Spleen (tissue), 11 donors: Measurements from ENCODE around the gene MT1HL1. TPM values are rescaled to one million over a fixed set of nuclear protein-coding genes. Genes with fewer than 3 reads are reported as not detected.
"Not testable (repeated sequence)": the region's sequence is repeated elsewhere in the genome, so short reads cannot be mapped to it uniquely, and the experiment has no call there.

Source experiments
- DNase-seq: peaks from one replicate; pipeline ENCODE4 v3.0.0-alpha.2; 2020
- H3K27ac ChIP-seq, 8 donors: fragments of 200-600 bp; sonication (generic) in 7 of 8; 1 replicate in 4 of 8; 2 replicates in 4 of 8; pipeline versions ENCODE4 v1.5.0 to v1.8.0; 2016 to 2021; ENCODE audit warnings: inconsistent platforms in 4 of 8, mild to moderate bottlenecking in 4 of 8, moderate library complexity in 1 of 8
- H3K27me3 ChIP-seq, 7 donors: fragments of 200-600 bp; sonication (generic) in 6 of 7; replicated peaks in 1 of 7; 1 replicate in 4 of 7; 2 replicates in 3 of 7; pipeline versions ENCODE4 v1.5.0 to v1.8.0; 2016 to 2021; ENCODE audit warnings: inconsistent platforms in 3 of 7, mild to moderate bottlenecking in 1 of 7
- H3K36me3 ChIP-seq, 6 donors: fragments of 200-600 bp; sonication (generic) in 5 of 6; 1 replicate in 4 of 6; 2 replicates in 2 of 6; pipeline versions ENCODE4 v1.5.0 to v1.8.0; 2016 to 2021; ENCODE audit warnings: inconsistent platforms in 2 of 6
- H3K4me1 ChIP-seq, 6 donors: fragments of 200-600 bp; sonication (generic) in 5 of 6; 1 replicate in 3 of 6; 2 replicates in 3 of 6; pipeline versions ENCODE4 v1.5.0 to v1.8.0; 2016 to 2021; ENCODE audit warnings: inconsistent platforms in 3 of 6
- H3K4me3 ChIP-seq, 8 donors: fragments of 200-600 bp; sonication (generic) in 7 of 8; 1 replicate in 4 of 8; 2 replicates in 4 of 8; pipeline versions ENCODE4 v1.5.0 to v1.8.0; 2016 to 2021; ENCODE audit warnings: inconsistent platforms in 4 of 8, mild to moderate bottlenecking in 4 of 8, moderate library complexity in 2 of 8
- H3K9me3 ChIP-seq, 8 donors: fragments of 200-600 bp; sonication (generic) in 7 of 8; 1 replicate in 4 of 8; 2 replicates in 4 of 8; pipeline versions ENCODE4 v1.5.0 to v1.8.0; 2016 to 2021; ENCODE audit warnings: inconsistent platforms in 4 of 8
- POLR2A ChIP-seq, 3 donors: fragments of 450-650 bp; IDR thresholded peaks; one replicate each; pipeline ENCODE4 v1.5.1; 2017; ENCODE audit warnings: antibody characterized with exemption in 3 of 3, mild to moderate bottlenecking in 1 of 3
- POLR2AphosphoS5 ChIP-seq, 3 donors: sonication (generic); formaldehyde crosslinking; IDR thresholded peaks; one replicate each; pipeline ENCODE4 v1.5.1; 2017; ENCODE audit warnings: antibody characterized with exemption in 3 of 3
- WGBS, 5 donors: extraction: QIAGEN DNeasy Blood & Tissue Kit in 3 of 5; methylation state at CpG; one replicate each; pipeline versions ENCODE4 v1.1.5 to v1.1.7; 2013 to 2018; 5-methylcytosine and 5-hydroxymethylcytosine counted together
- intact Hi-C: fragments of 100-400 bp; cut with DNase I; formaldehyde crosslinking; loops from one replicate; pipeline ENCODE4 v1.15.0; 2023; ENCODE audit warnings: low total_unique reads
- polyA plus RNA-seq, 3 donors: library from polyadenylated mRNA; stranded (reverse); fragments of 200-250 nt; gene quantifications; one replicate each; pipeline ENCODE4 v1.2.1, GENCODE V29; 2013
- total RNA-seq, 7 donors: library from RNA; depleted of rRNA in 3 of 7; stranded (reverse); fragments of >200 nt in 3 of 7; fragmentation: NEBNext Ultra II Directional in 4 of 7; extraction: Animal tissue kit (Norgen Biotek cat#: 25700) in 4 of 7; gene quantifications; one replicate each; pipeline versions ENCODE4 v1.1.0 to v1.2.1, GENCODE V29; 2016 to 2021
- TF ChIP-seq, protein P1 (sequence below), 11 experiments: fragments of 200-600 bp in 7 of 11; fragments of 450-650 bp in 4 of 11; sonication (generic) in 4 of 11; IDR thresholded peaks in 8 of 11; conservative IDR thresholded peaks in 3 of 11; 1 replicate in 7 of 11; 2 replicates in 4 of 11; pipeline versions ENCODE4 v1.4.0 to v1.8.0; 2016 to 2021; ENCODE audit warnings: antibody characterized with exemption in 11 of 11, inconsistent platforms in 4 of 11, mild to moderate bottlenecking in 1 of 11
- donor health status: healthy with polysubstance abuse.
- donor health status: DM: no; HTN: no; CAD: no; lungs with moderate emphysema.
- donor health status: DM: no; HTN: no; CAD: no.
- donor health status: Bipolar disorder and iron deficiency.
- donor health status: healthy.
- donor health status: DM: no; HTN: no; CAD: no.
- donor health status: DM: yes; HTN: yes; CAD: no.

Gene MT1HL1
- total and polyA plus RNA-seq, 10 donors: not detected

DNA sequence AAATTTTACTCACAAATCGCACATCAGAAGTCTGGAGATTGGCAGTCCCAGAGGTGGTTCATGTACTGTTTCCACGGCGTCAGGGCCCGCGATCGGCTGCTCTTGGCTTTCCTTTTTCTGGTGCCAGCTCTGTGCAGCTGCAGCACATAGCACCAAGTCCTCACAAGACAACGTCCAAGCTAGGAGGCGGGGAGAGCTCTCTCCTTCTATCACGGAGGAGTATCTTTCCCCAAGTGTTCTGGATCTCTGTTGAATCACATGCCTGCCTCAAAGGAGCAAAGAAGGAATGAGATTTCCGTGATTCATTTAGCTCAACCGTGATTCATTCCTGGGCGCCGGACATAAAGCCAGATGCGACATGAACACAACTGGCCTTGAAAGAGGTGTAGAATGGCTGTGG, 25.5 kb downstream of the MT1HL1 start:
- intact Hi-C loops: no loop called here
- no peak overlapping the region for H3K4me3 ChIP-seq
- 89 to 94% (median 92%) methylated on average over 14 of the region's 14 CpGs for WGBS, 5 donors
- no peaks in the 10 kb centered on the region for H3K4me1 ChIP-seq
- H3K9me3 ChIP-seq: peaks cover 0 to 5% (median 0%) of the 10 kb centered on the region in 8 donors
- no peak overlapping the region for H3K27ac ChIP-seq
- DNase-seq: no peak
- no peaks in the 10 kb centered on the region for H3K36me3 ChIP-seq
- TF ChIP-seq POLR2AphosphoS5 (IDR thresholded peaks at IDR 0.05): no peak
- TF ChIP-seq POLR2A (IDR thresholded peaks at IDR 0.05): no peak
- TF ChIP-seq, protein P1, sequence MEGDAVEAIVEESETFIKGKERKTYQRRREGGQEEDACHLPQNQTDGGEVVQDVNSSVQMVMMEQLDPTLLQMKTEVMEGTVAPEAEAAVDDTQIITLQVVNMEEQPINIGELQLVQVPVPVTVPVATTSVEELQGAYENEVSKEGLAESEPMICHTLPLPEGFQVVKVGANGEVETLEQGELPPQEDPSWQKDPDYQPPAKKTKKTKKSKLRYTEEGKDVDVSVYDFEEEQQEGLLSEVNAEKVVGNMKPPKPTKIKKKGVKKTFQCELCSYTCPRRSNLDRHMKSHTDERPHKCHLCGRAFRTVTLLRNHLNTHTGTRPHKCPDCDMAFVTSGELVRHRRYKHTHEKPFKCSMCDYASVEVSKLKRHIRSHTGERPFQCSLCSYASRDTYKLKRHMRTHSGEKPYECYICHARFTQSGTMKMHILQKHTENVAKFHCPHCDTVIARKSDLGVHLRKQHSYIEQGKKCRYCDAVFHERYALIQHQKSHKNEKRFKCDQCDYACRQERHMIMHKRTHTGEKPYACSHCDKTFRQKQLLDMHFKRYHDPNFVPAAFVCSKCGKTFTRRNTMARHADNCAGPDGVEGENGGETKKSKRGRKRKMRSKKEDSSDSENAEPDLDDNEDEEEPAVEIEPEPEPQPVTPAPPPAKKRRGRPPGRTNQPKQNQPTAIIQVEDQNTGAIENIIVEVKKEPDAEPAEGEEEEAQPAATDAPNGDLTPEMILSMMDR (IDR thresholded peaks at IDR 0.05 in 8 of 11, conservative IDR thresholded peaks at IDR 0.05 in 3 of 11): no peak
- no peaks in the 10 kb centered on the region for H3K27me3 ChIP-seq

DNA sequence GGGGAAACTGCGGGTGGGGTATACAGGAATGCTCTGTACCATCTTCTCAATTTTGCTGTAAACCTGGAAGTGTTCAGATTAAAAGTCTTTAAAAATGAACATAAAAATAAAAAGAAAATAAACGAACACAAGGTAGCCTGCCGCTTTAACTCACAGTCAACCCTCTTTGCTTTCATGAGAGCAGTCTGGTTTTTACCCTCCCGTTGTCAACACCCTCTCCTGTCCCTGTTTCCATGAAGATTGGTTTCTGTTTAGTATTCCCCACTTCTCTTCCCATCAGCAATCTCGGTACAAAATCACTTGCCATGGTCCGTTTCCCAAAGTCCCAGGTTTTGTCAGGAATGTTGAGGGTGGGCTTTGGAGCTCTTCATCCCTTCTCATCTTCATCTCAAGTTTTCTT, 28.8 kb downstream of the MT1HL1 start:
- no peaks in the 10 kb centered on the region for H3K36me3 ChIP-seq
- WGBS, 5 donors: 78 to 94% (median 87%) methylated on average over 6 of the region's 6 CpGs
- TF ChIP-seq, protein P1 (IDR thresholded peaks at IDR 0.05 in 8 of 11, conservative IDR thresholded peaks at IDR 0.05 in 3 of 11): no peak
- no peak for TF ChIP-seq POLR2A (IDR thresholded peaks at IDR 0.05)
- TF ChIP-seq POLR2AphosphoS5 (IDR thresholded peaks at IDR 0.05): no peak
- H3K27ac ChIP-seq: no peak overlapping the region
- no peaks in the 10 kb centered on the region for H3K27me3 ChIP-seq
- peaks cover 0 to 5% (median 0%) of the 10 kb centered on the region in 8 donors for H3K9me3 ChIP-seq
- H3K4me3 ChIP-seq: no peak overlapping the region
- no peak for DNase-seq
- intact Hi-C loops: no loop called here
- no peaks in the 10 kb centered on the region for H3K4me1 ChIP-seq

DNA sequence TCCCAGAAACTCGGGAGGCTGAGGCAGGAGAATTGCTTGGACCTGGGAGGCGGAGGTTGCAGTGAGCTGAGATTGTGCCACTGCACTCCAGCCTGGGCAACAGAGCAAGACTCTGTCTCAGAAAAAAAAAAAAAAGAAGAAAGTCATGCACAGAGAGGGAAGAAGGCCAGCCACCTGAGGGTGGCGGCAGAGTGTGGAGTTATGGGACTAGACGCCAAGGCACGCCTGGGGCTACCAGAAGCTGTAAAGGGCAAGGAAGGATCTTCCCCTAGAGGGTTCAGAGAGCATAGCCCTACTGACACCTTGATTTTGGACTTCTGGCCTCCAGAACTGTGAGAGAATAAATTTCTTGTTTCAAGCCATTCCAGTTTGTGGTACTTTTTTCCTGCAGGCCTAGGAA, 30.2 kb downstream of the MT1HL1 start:
- H3K27ac ChIP-seq, H3K36me3 ChIP-seq, H3K9me3 ChIP-seq, H3K4me3 ChIP-seq, H3K4me1 ChIP-seq, H3K27me3 ChIP-seq, intact Hi-C loops, DNase-seq: not testable (repeated sequence)
- WGBS, 5 donors: 63 to 85% (median 80%) methylated on average over 5 of the region's 5 CpGs

DNA sequence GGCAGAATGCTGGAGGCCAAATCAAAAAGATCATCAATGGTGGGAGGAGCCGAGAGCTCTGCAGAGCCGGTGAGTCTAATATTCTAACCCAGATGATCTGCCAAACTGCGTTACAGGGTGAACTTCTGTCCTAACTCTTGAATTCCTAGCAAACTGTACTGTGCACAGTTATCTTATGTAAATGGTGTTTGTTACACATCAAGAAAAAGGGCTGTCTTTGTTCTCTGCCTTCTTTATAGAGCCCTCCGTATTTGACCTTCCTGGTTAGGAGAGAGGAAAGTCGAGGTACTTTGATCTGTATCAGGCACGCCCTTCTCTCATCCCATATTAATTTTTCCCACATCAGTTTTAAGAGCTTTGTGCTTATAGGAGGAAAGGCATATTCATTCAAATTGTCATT, 37.6 kb downstream of the MT1HL1 start:
- Histone ChIP-seq H3K36me3 (no peaks in the 10 kb centered on the region), H3K9me3 (peaks cover 0 to 3% (median 0%) of the 10 kb centered on the region in 8 donors), H3K4me1 (no peaks in the 10 kb centered on the region), H3K27ac (no peak overlapping the region), H3K4me3 (no peak overlapping the region), H3K27me3 (no peaks in the 10 kb centered on the region)
- intact Hi-C loops: no loop called here
- 82 to 89% (median 89%) methylated on average over 6 of the region's 6 CpGs for WGBS, 5 donors
- TF ChIP-seq POLR2A (IDR thresholded peaks at IDR 0.05): no peak
- no peak for TF ChIP-seq POLR2AphosphoS5 (IDR thresholded peaks at IDR 0.05)
- TF ChIP-seq, protein P1 (IDR thresholded peaks at IDR 0.05 in 8 of 11, conservative IDR thresholded peaks at IDR 0.05 in 3 of 11): no peak
- no peak for DNase-seq

DNA sequence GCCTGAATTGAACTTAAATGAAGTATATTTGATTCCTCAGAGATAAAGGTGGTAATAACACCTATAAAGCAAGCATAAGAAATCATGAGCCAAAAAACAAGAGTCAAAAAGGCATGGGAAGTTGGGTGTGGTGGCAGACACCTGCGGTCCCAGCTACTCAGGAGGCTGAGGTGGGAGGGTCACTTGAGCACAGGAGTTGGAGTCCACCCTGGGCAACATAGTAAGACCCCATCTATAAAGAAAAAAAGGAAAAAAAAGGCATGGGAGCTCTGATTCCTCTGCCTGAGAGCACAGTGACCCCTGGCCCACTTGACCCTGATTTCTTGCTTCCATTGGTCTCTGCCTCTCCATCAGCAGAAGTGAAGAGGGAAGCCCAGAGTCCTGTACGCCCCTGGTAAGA, 40.3 kb downstream of the MT1HL1 start:
- peaks cover 0 to 8% (median 0%) of the 10 kb centered on the region in 8 donors for H3K9me3 ChIP-seq
- H3K4me1 ChIP-seq: no peaks in the 10 kb centered on the region
- no peaks in the 10 kb centered on the region for H3K27me3 ChIP-seq
- no peak overlapping the region for H3K4me3 ChIP-seq
- no peak for DNase-seq
- intact Hi-C loops: no loop called here
- H3K27ac ChIP-seq: no peak overlapping the region
- TF ChIP-seq POLR2A (IDR thresholded peaks at IDR 0.05) (no peak), POLR2AphosphoS5 (IDR thresholded peaks at IDR 0.05) (no peak)
- TF ChIP-seq, protein P1 (IDR thresholded peaks at IDR 0.05 in 8 of 11, conservative IDR thresholded peaks at IDR 0.05 in 3 of 11): no peak
- H3K36me3 ChIP-seq: no peaks in the 10 kb centered on the region
- WGBS, 5 donors: 66 to 79% (median 72%) methylated on average over 2 of the region's 2 CpGs
